HG02678 (cell line): ENCODE measurements around the gene CDK15.

ENCODE experiments used
- ATAC-seq: cut with Tn5 transposase; IDR thresholded peaks from one replicate; pipeline ENCODE4 v1.9.1; 2021; ENCODE audit warnings: mild to moderate bottlenecking, moderate library complexity; ENCODE audit not compliant: unreplicated experiment

Gene CDK15

DNA sequence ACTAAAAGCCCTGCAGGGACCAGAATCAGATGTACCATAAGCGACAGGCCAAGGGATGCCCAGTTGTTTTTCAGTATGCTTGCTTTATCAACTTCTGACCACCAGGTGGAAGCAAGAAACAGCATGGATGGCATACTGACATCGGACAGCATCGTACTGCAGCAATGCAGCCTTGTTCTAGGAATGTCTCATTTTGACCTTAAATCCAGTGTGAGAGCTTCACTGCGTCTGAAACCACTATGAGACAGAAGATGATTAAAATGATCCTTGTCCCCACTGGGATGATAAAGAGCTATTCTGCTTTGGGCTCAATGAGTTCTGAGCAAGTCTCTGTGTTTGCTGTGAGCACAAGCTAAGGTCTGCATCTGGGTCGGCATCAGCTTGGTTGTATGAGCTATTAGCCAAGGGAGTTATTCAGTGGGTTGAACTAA lies 54.3 kb downstream of the CDK15 start:
- ATAC-seq, result peak; percentile 90

DNA sequence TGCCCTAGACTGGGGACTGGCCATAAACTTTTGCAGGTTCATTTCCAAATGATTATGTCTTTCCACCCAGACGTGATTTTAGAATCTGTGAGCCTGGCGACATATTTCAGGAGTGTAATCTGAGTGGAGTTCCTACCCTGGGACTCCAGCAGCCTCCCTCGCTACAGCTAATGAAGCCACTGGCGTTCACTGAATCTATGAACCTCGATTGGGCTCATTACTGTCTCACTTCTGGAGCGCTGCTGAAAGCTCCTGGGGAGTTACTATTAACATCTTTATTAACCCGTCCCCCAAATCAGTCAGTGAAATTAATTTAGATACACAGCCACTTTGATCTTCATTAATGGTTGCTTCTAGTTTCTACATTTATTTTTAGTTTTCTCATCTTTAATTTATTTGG lies 56.5 kb downstream of the CDK15 start:
- ATAC-seq, result no peak

DNA sequence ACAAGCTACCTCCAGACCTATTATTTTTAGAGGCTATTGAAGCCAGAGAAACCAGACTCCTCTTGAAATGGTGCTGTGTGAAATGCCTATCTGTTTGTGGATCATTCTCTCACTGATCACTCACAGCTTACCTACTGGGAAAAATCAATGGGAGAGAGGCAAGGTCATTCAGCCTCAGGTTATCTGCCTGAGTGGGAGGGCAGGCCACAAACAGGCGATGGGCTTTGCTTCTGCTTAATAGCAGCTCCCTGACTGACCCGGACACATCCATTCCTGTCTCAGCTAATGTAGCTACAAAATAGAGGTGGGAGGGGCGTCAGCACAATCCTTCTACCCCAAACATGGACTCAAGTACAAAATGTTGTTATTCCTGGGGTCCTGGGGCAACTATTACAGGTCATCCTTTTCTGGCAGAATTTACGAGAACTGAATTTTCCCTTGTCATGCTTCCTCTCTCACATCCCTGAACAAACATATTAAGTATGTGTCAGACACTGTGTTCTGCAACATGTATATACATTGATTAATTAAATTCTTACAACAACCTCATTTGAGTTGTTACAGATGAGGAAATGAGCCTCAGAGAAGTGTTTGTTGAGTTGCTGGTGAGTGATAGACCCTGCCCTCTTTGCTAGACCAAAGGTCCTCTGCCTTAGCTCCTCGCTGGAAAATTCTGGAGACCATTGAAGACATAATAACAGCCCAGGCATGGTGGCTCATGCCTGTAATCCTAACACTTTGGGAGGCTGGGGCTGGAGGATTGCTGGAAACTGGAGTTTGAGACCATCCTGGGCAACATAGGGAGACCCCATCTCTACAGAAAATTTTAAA lies 60.5 kb downstream of the CDK15 start:
- no peak for ATAC-seq

DNA sequence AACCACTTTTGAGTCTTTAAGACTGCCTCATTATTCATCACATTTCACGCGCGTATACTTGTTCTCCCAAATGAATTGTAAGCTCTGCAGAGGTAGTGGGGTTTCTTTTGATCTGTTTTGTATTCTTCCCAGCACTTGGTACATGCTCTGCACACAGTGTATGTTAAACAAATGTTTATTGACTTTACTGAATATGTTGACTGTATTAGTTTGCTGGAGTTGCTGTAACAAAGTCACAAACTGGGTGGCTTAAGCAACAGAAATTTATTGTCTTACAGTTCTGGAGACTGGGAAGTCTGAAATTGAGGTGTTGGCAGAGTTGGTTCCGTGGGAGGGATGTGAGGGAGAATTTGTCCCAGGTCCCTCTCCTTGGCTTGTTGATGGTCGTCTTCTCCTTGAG lies 65.1 kb downstream of the CDK15 start:
- no peak for ATAC-seq

GRCh38 chr2:201872591-201872990 lies 66.3 kb downstream of the CDK15 start:
- no peak for ATAC-seq

DNA sequence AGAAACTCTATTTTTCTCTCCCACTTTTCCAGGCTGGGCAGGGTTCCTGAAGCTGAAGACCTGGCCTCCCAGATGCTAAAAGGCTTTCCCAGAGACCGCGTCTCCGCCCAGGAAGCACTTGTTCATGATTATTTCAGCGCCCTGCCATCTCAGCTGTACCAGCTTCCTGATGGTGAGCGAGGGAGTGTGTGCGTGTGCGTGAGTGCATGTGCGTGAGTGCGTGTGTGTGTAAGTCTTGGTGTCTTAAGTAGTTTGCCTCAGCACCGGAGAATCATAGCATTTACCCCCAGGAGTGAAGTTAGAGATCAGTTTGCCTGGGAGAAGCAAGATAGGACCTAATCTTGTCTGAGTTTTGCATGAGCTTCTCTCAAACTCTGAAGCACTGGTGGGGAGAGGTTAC lies 73.7 kb downstream of the CDK15 start:
- ATAC-seq, result peak; percentile 8

GRCh38 chr2:201880579-201880978 lies 74.2 kb downstream of the CDK15 start:
- peak; percentile 24 for ATAC-seq

GRCh38 chr2:201880993-201881611 lies 74.8 kb downstream of the CDK15 start:
- ATAC-seq, result peak; percentile 64

DNA sequence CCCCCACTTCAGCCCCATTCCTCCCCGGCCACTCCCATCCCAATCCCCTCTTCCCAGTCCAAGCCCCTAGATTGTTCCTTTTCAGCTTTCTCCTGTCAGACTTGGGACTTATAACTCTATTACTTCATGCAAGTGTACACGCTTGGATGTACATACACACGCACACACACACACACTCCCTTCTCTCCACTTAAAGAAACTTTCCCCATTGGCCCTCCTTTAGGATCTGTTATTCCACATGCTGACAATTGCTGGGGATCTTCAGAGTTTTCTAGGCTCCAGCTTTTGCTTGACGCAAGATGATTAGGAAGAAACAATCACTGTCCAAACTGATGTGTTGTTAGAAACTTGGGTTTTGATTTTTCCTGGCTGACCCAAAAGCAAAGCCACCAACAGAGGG lies 75.4 kb downstream of the CDK15 start:
- ATAC-seq, result no peak

DNA sequence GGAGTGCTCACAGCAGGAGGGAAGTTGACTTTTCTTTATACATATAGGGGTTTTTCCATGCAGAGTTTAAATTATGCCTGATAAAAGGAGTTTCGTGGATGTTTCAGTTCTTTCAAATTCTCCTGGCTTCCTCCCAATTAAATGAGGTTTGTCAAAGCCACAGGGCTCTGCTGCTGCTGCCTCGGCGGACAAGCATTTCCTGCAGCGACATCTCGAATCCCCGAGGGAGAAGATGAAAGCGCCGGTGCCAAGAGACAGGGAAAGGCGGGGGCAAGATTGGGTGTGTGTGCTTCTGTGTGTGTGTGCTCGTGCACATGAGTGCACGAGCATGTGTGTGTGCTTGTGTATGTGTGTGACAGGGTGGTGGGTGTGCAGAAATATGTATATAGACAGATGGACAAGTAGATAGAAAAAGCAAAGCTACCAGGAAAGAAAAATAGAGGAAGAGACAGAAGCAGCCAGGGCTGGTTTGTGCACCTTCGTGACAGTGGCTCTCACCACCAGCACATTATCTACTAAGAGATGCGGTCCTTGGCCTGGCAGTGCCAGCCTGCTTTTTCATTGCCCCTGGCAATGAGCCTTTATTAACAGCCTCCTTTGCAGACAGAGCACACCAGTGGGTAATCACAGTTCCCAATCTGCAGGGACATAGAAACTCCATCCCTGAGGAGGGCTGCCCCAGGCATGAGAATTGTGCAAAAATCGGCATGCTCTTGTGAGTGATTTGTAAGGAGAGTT lies 76.2 kb downstream of the CDK15 start:
- ATAC-seq, result peak; percentile 40

DNA sequence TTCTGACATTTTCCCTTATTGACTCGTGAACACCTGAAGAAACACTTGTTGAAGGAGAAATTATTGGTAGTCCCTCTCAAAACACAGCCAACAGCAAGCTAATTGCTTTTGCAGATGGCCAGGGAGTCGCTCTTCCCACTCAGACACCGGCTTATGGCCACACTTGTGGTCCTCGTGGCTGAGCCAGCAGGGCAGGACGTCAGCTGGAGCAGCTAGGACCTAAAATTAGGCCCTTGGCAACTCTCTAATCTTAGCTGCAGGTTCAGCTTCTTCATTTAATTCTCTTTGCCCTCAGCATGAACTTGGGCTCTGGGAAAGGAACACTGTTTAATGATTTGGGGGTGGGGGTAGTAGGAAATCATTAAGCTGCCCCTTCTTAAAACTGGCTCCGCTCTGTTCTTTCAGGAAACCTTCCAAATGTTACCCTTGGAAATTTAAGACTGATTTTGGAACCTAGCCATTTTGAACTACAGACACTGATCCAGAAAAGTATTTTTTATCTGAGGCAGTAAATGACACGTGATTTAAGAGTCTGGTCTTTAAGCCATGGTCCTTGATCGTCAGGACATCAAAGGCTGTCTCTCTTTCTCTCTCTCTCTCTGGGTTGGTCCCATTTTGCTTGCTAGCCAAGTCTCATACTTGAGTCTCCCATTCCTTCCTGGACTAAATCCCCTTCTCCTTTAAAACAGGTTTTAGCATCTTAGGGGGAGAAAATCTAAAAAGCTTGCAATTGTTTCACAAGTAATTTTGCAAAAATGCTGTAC lies 77.5 kb downstream of the CDK15 start:
- no peak for ATAC-seq

DNA sequence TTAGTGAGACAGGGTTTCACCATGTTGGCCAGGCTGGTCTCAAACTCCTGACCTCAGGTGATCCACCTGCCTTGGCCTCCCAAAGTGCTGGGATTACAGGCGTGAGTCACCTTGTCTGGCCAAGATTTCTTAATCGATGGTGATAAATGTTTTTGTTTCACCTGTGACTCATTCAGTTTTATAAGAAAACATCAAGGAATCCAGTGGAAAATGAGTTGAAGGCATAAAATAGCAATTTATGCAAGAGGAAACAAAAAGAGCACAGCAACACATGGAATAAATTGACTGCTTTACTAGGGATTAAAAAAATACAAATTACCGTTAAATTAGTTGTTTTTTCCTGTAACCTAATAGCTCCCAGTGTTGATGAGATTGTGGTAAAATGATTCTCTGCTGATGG lies 80.2 kb downstream of the CDK15 start:
- no peak for ATAC-seq

- ATAC-seq, result no peak
These were observed 81.6 kb downstream of the CDK15 start for GRCh38 chr2:201887773-201888425.

- no peak for ATAC-seq
These were observed 82.1 kb downstream of the CDK15 start for GRCh38 chr2:201888426-201888800.

DNA sequence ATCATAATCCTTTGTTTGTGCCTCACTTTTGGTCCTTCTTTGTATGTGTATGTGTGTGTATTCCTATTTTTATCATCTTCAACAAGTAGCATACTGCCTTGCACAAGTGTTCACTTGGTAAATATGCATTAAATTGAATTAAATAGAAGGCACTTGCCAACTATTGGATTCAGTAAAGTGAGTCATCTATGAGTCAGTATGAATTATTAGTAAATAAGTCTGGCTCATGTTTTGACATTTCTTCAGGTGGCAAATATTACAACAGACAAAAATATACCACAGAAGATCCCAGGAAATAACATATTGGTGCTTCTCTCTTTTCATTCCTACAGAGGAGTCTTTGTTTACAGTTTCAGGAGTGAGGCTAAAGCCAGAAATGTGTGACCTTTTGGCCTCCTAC lies 84.1 kb downstream of the CDK15 start:
- no peak for ATAC-seq

DNA sequence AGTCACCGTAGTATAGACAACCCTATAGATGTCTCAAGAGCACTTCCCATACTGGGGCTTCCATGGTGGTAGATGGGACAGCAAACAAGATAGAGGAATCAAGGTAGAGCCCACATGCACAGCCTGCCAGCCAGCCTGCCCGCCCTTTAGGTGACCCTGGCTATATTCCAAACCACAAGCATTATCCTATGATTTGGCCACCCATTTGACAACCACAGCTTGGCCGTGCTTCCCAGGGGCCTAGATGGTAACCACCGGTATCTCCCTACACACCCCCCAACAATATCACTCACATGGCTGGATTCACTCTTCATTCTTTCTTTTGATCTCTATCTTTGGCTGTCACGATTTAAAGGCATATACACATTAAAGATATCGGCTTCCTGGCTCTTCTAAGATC lies 85.3 kb downstream of the CDK15 start:
- no peak for ATAC-seq

DNA sequence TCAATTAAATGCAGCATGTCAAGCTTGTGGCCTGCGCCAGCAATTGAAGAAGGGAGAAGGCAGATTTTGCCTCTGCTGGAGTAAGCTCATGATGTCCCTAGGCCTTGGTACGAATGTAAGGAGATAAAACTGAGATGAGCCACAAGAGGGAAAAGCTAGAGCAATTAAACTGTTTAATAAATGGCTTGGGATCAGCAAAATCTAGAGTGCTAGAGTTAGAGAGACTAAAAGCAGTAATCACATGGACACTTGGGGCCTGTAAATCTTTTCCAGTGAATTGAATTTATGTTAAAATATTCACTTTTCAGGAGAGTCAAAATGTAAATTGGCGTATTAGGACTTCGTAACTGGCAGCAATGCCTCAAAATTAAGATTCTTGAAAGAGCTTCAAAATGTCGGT lies 86.2 kb downstream of the CDK15 start:
- ATAC-seq, result no peak

DNA sequence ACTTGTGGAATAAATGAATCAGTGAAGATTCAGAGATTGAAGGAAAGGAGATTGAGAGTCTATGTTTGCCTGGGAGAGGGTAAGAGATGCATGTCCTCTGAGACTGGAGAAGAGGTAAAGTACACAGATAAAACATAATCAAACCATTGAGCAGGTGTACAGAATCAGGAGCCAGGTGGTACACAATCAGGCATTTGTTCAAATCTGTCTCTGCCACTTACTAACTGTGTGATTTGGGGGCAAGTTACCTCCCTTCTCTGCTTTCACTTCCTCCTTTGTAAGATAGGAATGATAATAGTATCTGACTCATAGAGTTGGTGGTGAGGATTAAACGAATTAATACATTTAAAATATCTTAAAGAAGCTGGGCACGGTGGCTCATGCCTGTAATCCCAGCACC lies 94.0 kb downstream of the CDK15 start:
- ATAC-seq, result peak; percentile 68

GRCh38 chr2:201901786-201902185 lies 95.4 kb downstream of the CDK15 start:
- ATAC-seq, result no peak

DNA sequence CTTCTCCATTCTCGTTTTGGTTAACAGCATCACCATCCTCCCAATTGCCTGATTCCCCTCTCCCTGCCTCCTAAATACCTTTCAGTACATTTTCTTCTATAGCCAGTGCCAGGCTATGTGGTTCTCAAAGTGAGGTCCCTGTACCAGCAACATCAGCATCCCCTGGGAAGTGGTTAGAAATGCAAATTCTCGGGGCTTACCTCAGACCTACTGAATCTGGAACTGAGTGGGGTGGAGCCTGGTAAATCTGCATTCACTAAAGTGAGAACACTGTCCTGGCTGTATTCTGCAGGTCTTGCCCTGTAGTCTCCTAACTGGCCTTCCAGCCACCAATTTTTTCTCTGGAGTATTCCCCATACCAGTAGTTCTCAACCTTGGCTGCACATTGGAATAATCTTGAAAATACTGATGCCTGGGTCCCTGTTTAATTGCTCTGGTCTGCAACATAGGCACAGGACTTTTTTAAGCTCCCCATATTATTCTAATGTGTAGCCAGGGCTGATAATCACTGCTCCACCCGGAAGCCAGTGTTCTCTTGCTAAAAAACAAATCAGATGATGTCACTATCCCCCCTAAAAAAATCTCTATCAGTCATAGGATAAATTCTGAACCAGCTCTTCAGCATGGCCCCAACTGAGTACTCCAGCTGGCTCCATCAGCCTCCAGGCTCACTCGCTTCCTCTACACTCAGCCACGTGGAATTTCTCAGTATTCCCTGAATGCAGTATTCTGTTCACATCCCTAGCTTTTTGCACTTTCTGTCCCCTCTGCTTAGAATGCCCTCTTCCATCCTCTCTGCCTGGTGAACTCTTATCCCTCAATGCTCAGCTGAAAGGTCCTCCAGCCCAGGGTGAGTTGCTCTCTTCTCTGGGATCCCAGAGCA lies 98.4 kb downstream of the CDK15 start:
- peak; percentile 92 for ATAC-seq
